HepG2 (cell line): ENCODE results near the gene OR1I1. TPM values are rescaled to one million over a fixed set of nuclear protein-coding genes. Genes with fewer than 3 reads are reported as not detected.

Source experiments
- ATAC-seq: fragments of 200-7000 bp; cut with Tn5 transposase; 3 replicates; pipeline ENCODE4 v1.9.1; 2020; ENCODE audit warnings: mild to moderate bottlenecking, moderate library complexity
- BruUV-seq: library from RNA; stranded (reverse); fragments of 400-500 nt; replicated peaks from 2 replicates; lab custom pipeline; 2021; lab: Mats Ljungman, UMichigan
- CTCF ChIA-PET: fragments of 300-600 bp; formaldehyde crosslinking; extraction: SDS; loops from one replicate; lab custom pipeline; 2021; ENCODE audit warnings: low total read pairs, inconsistent platforms, low intra/inter-chr PET ratio; lab: Yijun Ruan, JAX
- POLR2A ChIA-PET: fragments of 350-600 bp; sonication (Branson Sonifier 250); formaldehyde crosslinking; loops from one replicate; lab custom pipeline; 2020; ENCODE audit warnings: antibody characterized with exemption, inconsistent platforms; lab: Yijun Ruan, JAX
- DNase-seq: peaks from one replicate; pipeline ENCODE4 v3.0.0-alpha.2; 2015; ENCODE audit warnings: low spot score
- FAIRE-seq: peaks from 3 replicates; lab custom pipeline; 2011; peaks lifted over from hg19 to GRCh38; lab: Jason Lieb, UNC
- H2AFZ ChIP-seq: one replicate; pipeline ENCODE4 v1.6.1; 2011; ENCODE audit warnings: low read length, inconsistent platforms
- H3K27ac ChIP-seq: fragments of 300-600 bp; 3 replicates; pipeline ENCODE4 v1.8.0; 2011; ENCODE audit warnings: mixed run types, mild to moderate bottlenecking, mixed read lengths, low read length, inconsistent platforms; ENCODE audit not compliant: insufficient read depth; ENCODE audit errors: extremely low read length
- H3K27me3 ChIP-seq, 2 experiments: fragments of 200-600 bp in 1 of 2; 2 replicates in 1 of 2; 3 replicates in 1 of 2; pipeline versions ENCODE4 v1.6.0 to v1.8.0; 2011; ENCODE audit warnings: low read length in 2 of 2, mild to moderate bottlenecking in 2 of 2, moderate library complexity in 2 of 2, inconsistent platforms in 1 of 2; ENCODE audit not compliant: insufficient read depth in 2 of 2, control insufficient read depth in 1 of 2
- H3K36me3 ChIP-seq, 2 experiments: fragments of 200-600 bp in 1 of 2; replicated peaks in 1 of 2; 2 replicates in 1 of 2; 3 replicates in 1 of 2; pipeline versions ENCODE4 v1.5.1 to v1.8.0; 2011; ENCODE audit warnings: low read length in 2 of 2, inconsistent platforms in 1 of 2; ENCODE audit not compliant: insufficient read depth in 2 of 2, control insufficient read depth in 1 of 2
- H3K4me1 ChIP-seq: 2 replicates; pipeline ENCODE4 v1.5.1; 2012; ENCODE audit warnings: low read length, inconsistent platforms; ENCODE audit not compliant: insufficient read depth
- H3K4me2 ChIP-seq: 2 replicates; pipeline ENCODE4 v1.6.0; 2011; ENCODE audit warnings: low read depth, low read length, inconsistent platforms
- H3K4me3 ChIP-seq, 3 experiments: fragments of 200-600 bp in 1 of 3; sonication (generic), shearing (Covaris generic) in 1 of 3; replicated peaks in 1 of 3; 2 replicates each; pipeline ENCODE4 v1.5.1; 2011 to 2016; ENCODE audit warnings: low read length in 3 of 3, inconsistent platforms in 2 of 3, low read depth in 2 of 3, mild to moderate bottlenecking in 2 of 3, control low read depth in 1 of 3, mixed read lengths in 1 of 3; ENCODE audit not compliant: insufficient read depth in 1 of 3
- H3K79me2 ChIP-seq: one replicate; pipeline ENCODE4 v1.6.1; 2011; ENCODE audit warnings: low read length, inconsistent platforms; ENCODE audit not compliant: insufficient read depth
- H3K9ac ChIP-seq: 2 replicates; pipeline ENCODE4 v1.6.0; 2011; ENCODE audit warnings: mild to moderate bottlenecking, low read depth, low read length, inconsistent platforms; ENCODE audit not compliant: insufficient read depth
- H3K9me3 ChIP-seq: 2 replicates; pipeline ENCODE4 v1.5.1; 2012; ENCODE audit warnings: mild to moderate bottlenecking, low read length
- H4K20me1 ChIP-seq: 2 replicates; pipeline ENCODE4 v1.6.0; 2011; ENCODE audit warnings: inconsistent platforms, mild to moderate bottlenecking, low read length, moderate library complexity; ENCODE audit not compliant: insufficient read depth
- BCLAF1 ChIP-seq: fragments of 450-650 bp; IDR thresholded peaks from 2 replicates; pipeline ENCODE4 v1.6.1; 2017; ENCODE audit warnings: mild to moderate bottlenecking
- FOSL1 ChIP-seq: sonication (generic); formaldehyde crosslinking; IDR thresholded peaks from 2 replicates; pipeline ENCODE4 v1.9.0; 2021; ENCODE audit warnings: missing genetic modification reagents, borderline replicate concordance
- GATAD2A ChIP-seq: IDR thresholded peaks from 2 replicates; pipeline ENCODE4 v1.6.1; 2016
- HDAC2 ChIP-seq: sonication (generic); formaldehyde crosslinking; IDR thresholded peaks from 2 replicates; pipeline ENCODE4 v1.4.0; 2020; ENCODE audit warnings: missing genetic modification reagents
- NR3C1 ChIP-seq: sonication (generic); formaldehyde crosslinking; IDR thresholded peaks from 2 replicates; pipeline ENCODE4 v1.4.0; 2020; ENCODE audit warnings: missing genetic modification reagents
- PHF21A ChIP-seq: sonication (generic); formaldehyde crosslinking; IDR thresholded peaks from 2 replicates; pipeline ENCODE4 v1.5.0; 2020; ENCODE audit warnings: mild to moderate bottlenecking, missing genetic modification reagents
- POLR2A ChIP-seq, 2 experiments: IDR thresholded peaks; 2 replicates each; pipeline ENCODE4 v1.6.1; 2011; ENCODE audit warnings: low read depth in 2 of 2, low read length in 2 of 2, mild to moderate bottlenecking in 1 of 2, moderate library complexity in 1 of 2; ENCODE audit not compliant: insufficient read depth in 1 of 2
- PPARG ChIP-seq: conservative IDR thresholded peaks from 2 replicates; pipeline ENCODE4 v1.6.1; 2016; ENCODE audit warnings: missing biosample characterization, missing genetic modification reagents
- TOE1 ChIP-seq: sonication (generic); formaldehyde crosslinking; IDR thresholded peaks from 2 replicates; pipeline ENCODE4 v1.4.0; 2020; ENCODE audit warnings: mild to moderate bottlenecking, missing genetic modification reagents
- ZBTB20 ChIP-seq: sonication (generic); formaldehyde crosslinking; IDR thresholded peaks from 2 replicates; pipeline ENCODE4 v1.8.1; 2023; ENCODE audit warnings: missing genetic modification reagents, low read depth, mild to moderate bottlenecking, borderline replicate concordance
- ZBTB25 ChIP-seq: IDR thresholded peaks from 2 replicates; pipeline ENCODE4 v1.6.1; 2018; ENCODE audit warnings: missing genetic modification reagents
- ZNF121 ChIP-seq: sonication (generic); formaldehyde crosslinking; IDR thresholded peaks from 2 replicates; pipeline ENCODE4 v1.5.0; 2020; ENCODE audit warnings: mild to moderate bottlenecking, missing genetic modification reagents
- ZNF124 ChIP-seq: sonication (generic); formaldehyde crosslinking; IDR thresholded peaks from 2 replicates; pipeline ENCODE4 v1.4.0; 2020; ENCODE audit warnings: missing genetic modification reagents
- ZNF777 ChIP-seq: sonication (generic); formaldehyde crosslinking; IDR thresholded peaks from 2 replicates; pipeline ENCODE4 v1.4.0; 2020; ENCODE audit warnings: missing genetic modification reagents
- ZNF83 ChIP-seq: sonication (generic); formaldehyde crosslinking; IDR thresholded peaks from 2 replicates; pipeline ENCODE4 v1.4.0; 2020; ENCODE audit warnings: missing genetic modification reagents, mild to moderate bottlenecking, borderline replicate concordance
- WGBS: methylation state at CpG from one replicate; pipeline ENCODE4 v1.1.6; 2017; ENCODE audit warnings: low lambda C conversion rate; 5-methylcytosine and 5-hydroxymethylcytosine counted together
- in situ Hi-C: cut with HindIII; loops from 2 replicates; pipeline ENCODE4 v1.10.0; 2017; ENCODE audit warnings: low pct_unique_long_range_greater_than_20kb; ENCODE audit not compliant: extremely low pct_ligation_motif_present
- intact Hi-C: fragments of 100-400 bp; cut with micrococcal nuclease; formaldehyde crosslinking; loops from one replicate; pipeline ENCODE4 v1.10.0; 2022; ENCODE audit not compliant: unreplicated experiment
- polyA plus RNA-seq, 8 experiments: library from polyadenylated mRNA; depleted of rRNA in 3 of 8; stranded (reverse) in 7 of 8; unstranded in 1 of 8; fragments of >200 nt; fragmentation: Illumina TruSeq in 4 of 8; extraction: Trizol in 4 of 8; gene quantifications; 2 replicates each; pipeline versions ENCODE4 v1.2.1 to v1.2.3, GENCODE V29; 2011 to 2016; ENCODE audit warnings: low read depth in 4 of 8, missing spikeins in 1 of 8, mixed read lengths in 1 of 8; ENCODE audit not compliant: insufficient read depth in 1 of 8
- total RNA-seq, 5 experiments: library from RNA; depleted of rRNA; stranded (reverse); fragments of >200 nt; fragmentation: Illumina TruSeq; extraction: Trizol; gene quantifications; 2 replicates each; pipeline ENCODE4 v1.2.3, GENCODE V29; 2016; ENCODE audit warnings: low read depth in 1 of 5

OR1I1 gene
- total and polyA plus RNA-seq, 2 of the 13 experiments (the other 11 are each of a cell fraction or from before 2014, with no cell fraction given): not detected

GRCh38 chr19:15116856-15117255 lies 34.8 kb downstream of the OR1I1 start:
- Histone ChIP-seq H3K27me3 (no peaks in the 10 kb centered on the region), H3K27ac (no peak overlapping the region), H3K4me1 (peaks cover 12% of the 10 kb centered on the region), H3K9ac (no peak overlapping the region), H4K20me1 (no peaks in the 10 kb centered on the region), H3K79me2 (no peaks in the 10 kb centered on the region), H3K9me3 (no peaks in the 10 kb centered on the region), H2AFZ (no peak overlapping the region)
- POLR2A ChIA-PET: interaction anchor here (1.9 kb wide), 1 partner anchor 8 kb away, joined by 9 read pairs; a partner anchor contains a TSS
- intact Hi-C loops (no loop called here), in situ Hi-C loops (no loop called here)
- CTCF ChIA-PET: no interaction called here
- FAIRE-seq (no peak), DNase-seq (no peak)
- WGBS: 97% methylated on average over 7 of the region's 12 CpGs
- TF ChIP-seq POLR2A (IDR thresholded peaks at IDR 0.05; ENCODE audit: insufficient read depth in 1 of 2, low read depth in 2 of 2, low read length in 2 of 2) (0 out of 4 replicates have a peak, but pooled peaks of 1 of the 2 experiments have one; percentile 9), PPARG (no peak)
- TF ChIP-seq, all 625 proteins: peak for 1
- H3K4me2 ChIP-seq: no peak overlapping the region
- BruUV-seq: no TSS peak
- no peak for ATAC-seq
- peaks cover 41 to 70% of the 10 kb centered on the region in 2 experiments for H3K36me3 ChIP-seq
- no peak overlapping the region for H3K4me3 ChIP-seq

GRCh38 chr19:15118248-15118647 lies 36.2 kb downstream of the OR1I1 start:
- ATAC-seq (no peak), DNase-seq (no peak), FAIRE-seq (no peak)
- WGBS: 100% methylated on average over 2 of the region's 2 CpGs
- H3K9ac ChIP-seq: no peak overlapping the region
- in situ Hi-C loops (no loop called here), intact Hi-C loops (no loop called here)
- no peak overlapping the region for H3K4me3 ChIP-seq
- peaks cover 2% of the 10 kb centered on the region for H3K79me2 ChIP-seq
- H3K4me2 ChIP-seq: no peak overlapping the region
- POLR2A ChIA-PET: no interaction called here
- H4K20me1 ChIP-seq: no peaks in the 10 kb centered on the region
- H3K9me3 ChIP-seq: no peaks in the 10 kb centered on the region
- BruUV-seq: no TSS peak
- H2AFZ ChIP-seq: no peak overlapping the region
- CTCF ChIA-PET: no interaction called here
- no peak overlapping the region for H3K27ac ChIP-seq
- peaks cover 48 to 67% of the 10 kb centered on the region in 2 experiments for H3K36me3 ChIP-seq
- H3K4me1 ChIP-seq: peaks cover 19% of the 10 kb centered on the region
- no peaks in the 10 kb centered on the region for H3K27me3 ChIP-seq
- TF ChIP-seq ZNF777 (CRISPR knock-in tag) (no peak), FOSL1 (no peak), NR3C1 (CRISPR knock-in tag) (no peak), ZNF124 (CRISPR knock-in tag) (no peak), TOE1 (CRISPR knock-in tag) (no peak), ZBTB25 (CRISPR knock-in tag) (no peak), ZNF121 (no peak), PHF21A (CRISPR knock-in tag) (no peak), HDAC2 (CRISPR knock-in tag) (no peak), GATAD2A (CRISPR knock-in tag) (no peak), BCLAF1 (no peak), ZNF83 (CRISPR knock-in tag) (no peak), ZBTB20 (CRISPR knock-in tag) (no peak)
